Measurements from ENCODE around the gene ZNF487.

The ZNF487 gene

DNA sequence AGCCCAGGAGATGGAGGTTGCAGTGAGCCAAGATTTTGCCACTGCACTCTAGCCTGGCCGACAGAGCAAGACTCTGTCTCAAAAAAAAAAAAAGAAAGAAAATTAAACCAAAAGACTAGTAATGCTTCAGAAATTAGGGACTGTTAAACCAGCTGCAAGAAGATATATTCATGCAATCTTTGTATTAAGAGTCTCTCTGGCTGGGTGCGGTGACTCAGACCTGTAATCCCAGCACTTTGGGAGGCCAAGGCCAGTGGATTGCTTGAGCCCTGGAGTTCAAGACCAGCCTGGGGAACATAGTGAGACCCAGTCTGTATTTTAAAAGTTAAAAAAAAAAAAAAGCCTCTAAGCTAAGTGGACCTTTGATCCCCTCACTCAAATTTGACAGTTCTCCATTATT is 25.4 kb upstream of the ZNF487 start:
- peaks cover 10% of the 10 kb centered on the region for H3K4me1 ChIP-seq (ENCODE audit: control insufficient read depth, low read length)
- H3K9me3 ChIP-seq (ENCODE audit: control insufficient read depth, insufficient read depth, low read length), result no peaks in the 10 kb centered on the region
- no peaks in the 10 kb centered on the region for H4K20me1 ChIP-seq (ENCODE audit: control insufficient read depth, insufficient read depth, low read depth, low read length)
- H3K4me3 ChIP-seq (ENCODE audit: low read length), result no peak overlapping the region
- peaks cover 22% of the 10 kb centered on the region for H3K36me3 ChIP-seq (ENCODE audit: control insufficient read depth, low read length)
- no peaks in the 10 kb centered on the region for H3K27me3 ChIP-seq (ENCODE audit: control insufficient read depth, low read length)
- H3K79me2 ChIP-seq (ENCODE audit: control insufficient read depth, low read length), result peaks cover 37% of the 10 kb centered on the region
- no peak for TF ChIP-seq EZH2phosphoT487 (IDR thresholded peaks at IDR 0.05; ENCODE audit: borderline replicate concordance, low read length)
- TF ChIP-seq, protein P1, sequence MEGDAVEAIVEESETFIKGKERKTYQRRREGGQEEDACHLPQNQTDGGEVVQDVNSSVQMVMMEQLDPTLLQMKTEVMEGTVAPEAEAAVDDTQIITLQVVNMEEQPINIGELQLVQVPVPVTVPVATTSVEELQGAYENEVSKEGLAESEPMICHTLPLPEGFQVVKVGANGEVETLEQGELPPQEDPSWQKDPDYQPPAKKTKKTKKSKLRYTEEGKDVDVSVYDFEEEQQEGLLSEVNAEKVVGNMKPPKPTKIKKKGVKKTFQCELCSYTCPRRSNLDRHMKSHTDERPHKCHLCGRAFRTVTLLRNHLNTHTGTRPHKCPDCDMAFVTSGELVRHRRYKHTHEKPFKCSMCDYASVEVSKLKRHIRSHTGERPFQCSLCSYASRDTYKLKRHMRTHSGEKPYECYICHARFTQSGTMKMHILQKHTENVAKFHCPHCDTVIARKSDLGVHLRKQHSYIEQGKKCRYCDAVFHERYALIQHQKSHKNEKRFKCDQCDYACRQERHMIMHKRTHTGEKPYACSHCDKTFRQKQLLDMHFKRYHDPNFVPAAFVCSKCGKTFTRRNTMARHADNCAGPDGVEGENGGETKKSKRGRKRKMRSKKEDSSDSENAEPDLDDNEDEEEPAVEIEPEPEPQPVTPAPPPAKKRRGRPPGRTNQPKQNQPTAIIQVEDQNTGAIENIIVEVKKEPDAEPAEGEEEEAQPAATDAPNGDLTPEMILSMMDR (IDR thresholded peaks at IDR 0.05; ENCODE audit: low read depth, low read length, poor library complexity, severe bottlenecking), result no peak
- H3K9me2 ChIP-seq (replicated peaks; ENCODE audit: control insufficient read depth, low read length), result no peaks in the 10 kb centered on the region
- H3K4me2 ChIP-seq (ENCODE audit: low read length), result no peak overlapping the region
- H3F3A ChIP-seq (ENCODE audit: control insufficient read depth, insufficient read depth), result peaks cover 19% of the 10 kb centered on the region
- no peak overlapping the region for H3K27ac ChIP-seq (ENCODE audit: low read depth, low read length)

DNA sequence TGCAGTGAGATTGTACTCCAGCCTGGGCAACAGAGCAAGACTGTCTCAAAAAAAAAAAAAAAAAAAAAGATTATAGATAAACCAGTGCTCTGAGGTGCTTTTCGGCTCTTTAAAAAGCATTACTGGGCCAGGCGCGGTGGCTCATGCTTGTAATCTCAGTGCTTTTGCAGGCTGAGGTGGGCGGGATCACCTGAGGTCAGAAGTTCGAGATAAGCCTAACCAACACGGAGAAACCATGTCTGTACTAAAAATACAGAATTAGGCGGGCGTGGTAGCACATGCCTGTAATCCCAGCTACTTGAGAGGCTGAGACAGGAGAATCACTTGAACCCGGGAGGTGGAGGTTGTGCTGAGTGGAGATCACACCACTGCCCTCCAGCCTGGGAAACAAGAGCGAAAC is 21.4 kb upstream of the ZNF487 start:
- H3K79me2 ChIP-seq (ENCODE audit: control insufficient read depth, low read length), result peaks cover 3% of the 10 kb centered on the region
- H3K4me2 ChIP-seq (ENCODE audit: low read length), result no peak overlapping the region
- H3K4me3 ChIP-seq (ENCODE audit: low read length), result no peak overlapping the region
- peaks cover 36% of the 10 kb centered on the region for H3K4me1 ChIP-seq (ENCODE audit: control insufficient read depth, low read length)
- H3K27me3 ChIP-seq (ENCODE audit: control insufficient read depth, low read length), result no peaks in the 10 kb centered on the region
- H3F3A ChIP-seq (ENCODE audit: control insufficient read depth, insufficient read depth), result peaks cover 32% of the 10 kb centered on the region
- no peaks in the 10 kb centered on the region for H3K9me2 ChIP-seq (replicated peaks; ENCODE audit: control insufficient read depth, low read length)
- H3K36me3 ChIP-seq (ENCODE audit: control insufficient read depth, low read length), result no peaks in the 10 kb centered on the region
- H3K27ac ChIP-seq (ENCODE audit: low read depth, low read length), result no peak overlapping the region
- H4K20me1 ChIP-seq (ENCODE audit: control insufficient read depth, insufficient read depth, low read depth, low read length), result no peaks in the 10 kb centered on the region
- TF ChIP-seq EZH2phosphoT487 (IDR thresholded peaks at IDR 0.05; ENCODE audit: borderline replicate concordance, low read length), result no peak
- no peaks in the 10 kb centered on the region for H3K9me3 ChIP-seq (ENCODE audit: control insufficient read depth, insufficient read depth, low read length)

DNA sequence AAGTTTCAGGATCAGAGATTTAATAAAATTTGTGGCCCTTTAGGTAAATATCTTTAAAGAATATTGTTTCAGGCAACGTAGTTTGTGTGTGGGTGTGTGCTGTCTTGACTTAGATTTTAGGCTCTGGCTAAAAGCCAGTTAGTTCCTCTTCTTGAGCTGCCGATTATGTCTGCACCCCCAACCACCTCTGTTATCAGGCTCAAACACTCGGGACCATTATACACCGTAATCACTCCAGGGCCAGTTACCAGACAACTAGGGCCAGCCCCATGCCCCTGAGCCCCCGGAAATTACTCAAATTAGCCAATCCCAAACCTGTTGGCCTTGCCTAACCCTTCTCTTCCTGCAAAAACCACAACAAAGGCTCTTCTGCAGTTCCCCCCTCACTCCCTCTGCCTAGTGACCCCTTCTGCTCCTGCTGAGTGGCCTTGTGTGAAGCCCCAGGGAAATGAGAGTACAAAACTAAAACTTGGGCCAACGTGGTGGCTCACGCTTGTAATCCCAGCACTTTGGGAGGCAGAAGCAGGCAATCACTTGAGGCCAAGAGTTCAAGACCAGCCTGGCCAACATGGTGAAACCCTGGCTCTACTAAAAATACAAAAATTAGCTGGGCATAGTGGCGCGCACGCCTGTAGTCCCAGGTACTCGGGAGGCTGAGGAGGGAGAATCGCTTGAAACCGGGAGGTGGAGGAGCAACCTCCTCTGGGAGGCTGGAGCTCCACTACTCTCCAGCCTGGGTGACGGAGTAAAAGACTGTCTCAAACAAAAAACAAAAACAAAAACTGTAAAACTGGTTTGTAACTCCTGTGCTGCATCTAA is 18.8 kb upstream of the ZNF487 start:
- H4K20me1 ChIP-seq (ENCODE audit: control insufficient read depth, insufficient read depth, low read depth, low read length), result no peaks in the 10 kb centered on the region
- no peaks in the 10 kb centered on the region for H3K36me3 ChIP-seq (ENCODE audit: control insufficient read depth, low read length)
- H3K79me2 ChIP-seq (ENCODE audit: control insufficient read depth, low read length), result no peaks in the 10 kb centered on the region
- peak overlapping the region; percentile 80 for H3K27ac ChIP-seq (ENCODE audit: low read depth, low read length)
- H3K4me2 ChIP-seq (ENCODE audit: low read length), result peak overlapping the region; percentile 75
- H3K27me3 ChIP-seq (ENCODE audit: control insufficient read depth, low read length), result no peaks in the 10 kb centered on the region
- no peaks in the 10 kb centered on the region for H3K9me3 ChIP-seq (ENCODE audit: control insufficient read depth, insufficient read depth, low read length)
- TF ChIP-seq, protein P1 (IDR thresholded peaks at IDR 0.05; ENCODE audit: low read depth, low read length, poor library complexity, severe bottlenecking), result no peak
- TF ChIP-seq EZH2phosphoT487 (IDR thresholded peaks at IDR 0.05; ENCODE audit: borderline replicate concordance, low read length), result no peak
- peaks cover 48% of the 10 kb centered on the region for H3K4me1 ChIP-seq (ENCODE audit: control insufficient read depth, low read length)
- H3K9me2 ChIP-seq (replicated peaks; ENCODE audit: control insufficient read depth, low read length), result no peaks in the 10 kb centered on the region
- peak overlapping the region; percentile 53 for H3K4me3 ChIP-seq (ENCODE audit: low read length)
- H3F3A ChIP-seq (ENCODE audit: control insufficient read depth, insufficient read depth), result peaks cover 35% of the 10 kb centered on the region

DNA sequence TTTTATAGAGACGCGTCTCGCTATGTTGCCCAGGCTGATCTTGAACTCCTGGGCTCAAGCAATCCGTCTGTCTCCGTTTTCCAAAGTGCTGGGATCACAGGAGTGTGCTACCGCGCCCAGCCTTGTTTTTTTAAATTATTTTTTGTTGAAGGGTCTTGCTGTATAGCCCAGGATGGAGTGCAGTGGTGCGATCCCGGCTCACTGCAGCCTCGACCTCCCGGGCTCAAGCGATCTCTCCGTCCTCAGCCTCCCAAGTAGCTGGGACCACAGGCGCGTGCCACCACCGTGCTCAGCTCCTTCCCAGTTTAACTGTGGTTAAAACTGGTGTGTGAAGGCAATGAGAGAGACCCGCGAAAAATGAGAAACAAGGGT is 16.9 kb upstream of the ZNF487 start:
- peak overlapping the region; percentile 83 for H3K4me3 ChIP-seq (ENCODE audit: low read length)
- peaks cover 48% of the 10 kb centered on the region for H3K4me1 ChIP-seq (ENCODE audit: control insufficient read depth, low read length)
- peak overlapping the region; percentile 98 for H3K4me2 ChIP-seq (ENCODE audit: low read length)
- H3K36me3 ChIP-seq (ENCODE audit: control insufficient read depth, low read length), result no peaks in the 10 kb centered on the region
- H3F3A ChIP-seq (ENCODE audit: control insufficient read depth, insufficient read depth), result peaks cover 31% of the 10 kb centered on the region
- no peaks in the 10 kb centered on the region for H4K20me1 ChIP-seq (ENCODE audit: control insufficient read depth, insufficient read depth, low read depth, low read length)
- H3K79me2 ChIP-seq (ENCODE audit: control insufficient read depth, low read length), result no peaks in the 10 kb centered on the region
- no peaks in the 10 kb centered on the region for H3K9me2 ChIP-seq (replicated peaks; ENCODE audit: control insufficient read depth, low read length)
- H3K9me3 ChIP-seq (ENCODE audit: control insufficient read depth, insufficient read depth, low read length), result no peaks in the 10 kb centered on the region
- peak overlapping the region; percentile 79 for H3K27ac ChIP-seq (ENCODE audit: low read depth, low read length)
- TF ChIP-seq EZH2phosphoT487 (IDR thresholded peaks at IDR 0.05; ENCODE audit: borderline replicate concordance, low read length), result no peak
- TF ChIP-seq, protein P1 (IDR thresholded peaks at IDR 0.05; ENCODE audit: low read depth, low read length, poor library complexity, severe bottlenecking), result no peak
- H3K27me3 ChIP-seq (ENCODE audit: control insufficient read depth, low read length), result no peaks in the 10 kb centered on the region

All from DOHH2 (cell line).